ENCODE data around the gene CALM3.

The CALM3 gene

GRCh38 chr19:46637224-46637623 is 36.1 kb downstream of the CALM3 start:
- TF ChIP-seq JUND (IDR thresholded peaks at IDR 0.05; ENCODE audit: low read depth) = no peak
- in situ Hi-C loops (cut with HindIII; ENCODE audit: low pct_unique_long_range_greater_than_20kb, low sequenced_read_pairs) = no loop called here
- DNase-seq (ENCODE audit: low read depth in 1 of 2, low spot score in 1 of 2) = no peak

- DNase-seq (ENCODE audit: low read depth in 1 of 2, low spot score in 1 of 2) = no peak
Measured at GRCh38 chr19:46639358-46640182, 38.4 kb downstream of the CALM3 start.

GRCh38 chr19:46640656-46641055 is 39.5 kb downstream of the CALM3 start:
- no peak for DNase-seq (ENCODE audit: low read depth in 1 of 2, low spot score in 1 of 2)
- in situ Hi-C loops (cut with HindIII; ENCODE audit: low pct_unique_long_range_greater_than_20kb, low sequenced_read_pairs) = no loop called here
- TF ChIP-seq JUND (IDR thresholded peaks at IDR 0.05; ENCODE audit: low read depth) = no peak

More at GRCh38 chr19:46639358-46640182, 38.4 kb downstream of the CALM3 start:
- in situ Hi-C loops (cut with HindIII; ENCODE audit: low pct_unique_long_range_greater_than_20kb, low sequenced_read_pairs) = no loop called here
- no peak for TF ChIP-seq JUND (IDR thresholded peaks at IDR 0.05; ENCODE audit: low read depth)

DNA sequence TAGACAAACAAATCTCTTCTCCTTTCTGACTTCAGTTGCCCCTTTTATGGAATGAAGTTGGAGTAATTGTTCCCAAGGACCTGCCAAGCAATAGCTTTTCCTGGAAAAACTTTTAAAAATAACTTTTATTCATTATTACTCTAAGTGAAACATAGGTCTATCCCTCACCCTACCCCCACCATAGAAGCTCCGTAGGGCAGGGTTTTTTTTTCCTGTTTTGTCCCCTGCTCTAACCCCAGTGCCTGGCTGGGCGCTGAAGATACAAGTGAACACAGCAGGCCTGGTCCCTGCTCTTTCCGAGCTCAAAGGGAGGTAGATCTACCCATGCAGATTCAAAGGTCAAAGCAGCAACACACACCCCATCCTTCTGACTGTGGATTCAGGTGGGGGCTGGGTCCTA is 43.6 kb downstream of the CALM3 start:
- TF ChIP-seq JUND (IDR thresholded peaks at IDR 0.05; ENCODE audit: low read depth) = no peak
- no peak for DNase-seq (ENCODE audit: low read depth in 1 of 2, low spot score in 1 of 2)
- in situ Hi-C loops (cut with HindIII; ENCODE audit: low pct_unique_long_range_greater_than_20kb, low sequenced_read_pairs) = no loop called here

DNA sequence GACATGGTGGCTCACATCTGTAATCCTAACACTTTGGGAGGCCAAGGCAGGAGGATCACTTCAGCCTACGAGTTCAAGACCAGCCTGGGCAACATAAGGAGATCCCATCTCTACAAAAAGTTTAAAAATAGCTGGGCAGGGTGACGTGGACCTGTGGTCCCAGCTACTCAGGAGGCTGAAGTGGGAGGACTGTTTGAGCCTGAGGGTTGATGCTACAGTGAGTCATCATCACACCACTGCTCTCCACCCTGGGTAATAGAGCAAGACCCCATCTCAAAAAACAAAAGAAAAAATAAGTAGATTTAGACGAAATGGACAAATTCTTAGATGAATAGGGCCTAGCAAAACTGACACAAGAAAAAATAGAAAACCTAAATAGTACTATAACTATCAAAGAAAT is 45.3 kb downstream of the CALM3 start:
- DNase-seq (ENCODE audit: low read depth in 1 of 2, low spot score in 1 of 2) = no peak
- in situ Hi-C loops (cut with HindIII; ENCODE audit: low pct_unique_long_range_greater_than_20kb, low sequenced_read_pairs) = no loop called here
- TF ChIP-seq JUND (IDR thresholded peaks at IDR 0.05; ENCODE audit: low read depth) = no peak

DNA sequence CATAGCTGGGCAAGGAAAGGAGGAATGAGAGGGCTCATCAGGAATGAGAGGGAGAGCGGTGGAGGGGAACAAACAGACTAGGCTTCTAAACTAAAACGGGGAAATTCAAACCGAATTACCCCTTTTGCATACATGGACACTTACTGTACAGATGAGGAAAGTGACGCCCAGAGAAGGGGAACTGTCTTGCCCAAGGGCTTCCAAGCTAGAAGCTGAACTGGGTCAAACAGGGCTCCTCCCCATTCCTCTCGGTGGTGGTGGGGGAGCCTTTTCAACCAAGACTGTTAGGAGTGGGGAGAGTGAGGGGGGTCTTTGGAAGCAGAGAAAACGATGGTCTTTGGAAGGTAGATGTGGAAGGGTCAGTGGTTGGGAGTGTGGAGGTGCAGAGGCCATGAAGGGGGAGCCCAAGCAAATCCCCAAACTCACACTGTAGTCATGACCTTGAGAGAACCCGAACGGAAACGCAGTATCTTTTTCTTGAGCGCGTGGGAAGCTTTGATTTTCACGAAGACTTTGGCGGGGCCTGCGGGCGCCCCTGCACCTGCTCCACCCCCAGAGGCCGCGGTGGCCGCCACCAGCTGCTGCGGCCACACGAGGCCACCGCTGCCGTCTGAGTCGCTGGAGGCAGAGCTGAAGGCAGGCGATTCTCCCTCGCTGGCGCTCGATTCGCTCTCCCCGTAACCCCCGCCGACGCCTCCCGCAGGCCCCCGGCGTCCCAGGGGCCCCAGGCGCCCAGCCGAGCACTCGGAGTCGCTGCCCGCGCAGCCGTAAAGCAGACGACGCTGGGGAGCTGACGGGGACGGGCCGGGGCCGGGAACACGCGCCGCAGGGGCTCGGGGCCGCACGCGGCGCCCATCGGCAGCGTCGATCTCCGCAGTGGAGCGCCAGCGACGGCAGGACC is 47.2 kb downstream of the CALM3 start:
- no peak for TF ChIP-seq JUND (IDR thresholded peaks at IDR 0.05; ENCODE audit: low read depth)
- in situ Hi-C loops (cut with HindIII; ENCODE audit: low pct_unique_long_range_greater_than_20kb, low sequenced_read_pairs) = no loop called here
- no peak for DNase-seq (ENCODE audit: low read depth in 1 of 2, low spot score in 1 of 2)

GRCh38 chr19:46648961-46649960 is 48.1 kb downstream of the CALM3 start:
- no peak for DNase-seq (ENCODE audit: low read depth in 1 of 2, low spot score in 1 of 2)
- in situ Hi-C loops (cut with HindIII; ENCODE audit: low pct_unique_long_range_greater_than_20kb, low sequenced_read_pairs) = no loop called here
- no peak for TF ChIP-seq JUND (IDR thresholded peaks at IDR 0.05; ENCODE audit: low read depth)

- no peak for TF ChIP-seq JUND (IDR thresholded peaks at IDR 0.05; ENCODE audit: low read depth)
- DNase-seq (ENCODE audit: low read depth in 1 of 2, low spot score in 1 of 2) = no peak
- in situ Hi-C loops (cut with HindIII; ENCODE audit: low pct_unique_long_range_greater_than_20kb, low sequenced_read_pairs) = no loop called here
Measured at GRCh38 chr19:46650445-46650844, 49.3 kb downstream of the CALM3 start.

GRCh38 chr19:46654621-46655152 is 53.6 kb downstream of the CALM3 start:
- DNase-seq (ENCODE audit: low read depth in 1 of 2, low spot score in 1 of 2) = no peak
- no peak for TF ChIP-seq JUND (IDR thresholded peaks at IDR 0.05; ENCODE audit: low read depth)
- in situ Hi-C loops (cut with HindIII; ENCODE audit: low pct_unique_long_range_greater_than_20kb, low sequenced_read_pairs) = no loop called here

DNA sequence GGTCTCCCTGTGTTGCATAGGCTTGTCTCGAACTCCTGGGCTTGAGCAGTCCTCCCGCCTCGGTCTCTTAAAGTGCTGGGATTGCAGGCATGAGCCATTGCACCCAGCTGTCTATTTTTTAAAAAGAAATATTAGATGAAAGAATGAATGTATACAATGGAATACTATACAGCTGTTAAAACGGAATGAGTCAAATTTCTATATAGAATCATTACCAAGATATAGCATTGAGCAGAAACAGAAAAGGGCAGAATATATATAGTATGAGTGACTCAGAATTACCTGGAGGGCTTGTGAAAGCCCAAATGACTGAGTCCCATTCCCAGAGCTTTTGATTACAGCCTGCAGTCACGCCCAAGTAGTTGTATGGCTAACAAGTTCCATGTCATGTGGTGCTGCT is 55.4 kb downstream of the CALM3 start:
- no peak for TF ChIP-seq JUND (IDR thresholded peaks at IDR 0.05; ENCODE audit: low read depth)
- in situ Hi-C loops (cut with HindIII; ENCODE audit: low pct_unique_long_range_greater_than_20kb, low sequenced_read_pairs) = no loop called here
- DNase-seq (ENCODE audit: low read depth in 1 of 2, low spot score in 1 of 2) = no peak

GRCh38 chr19:46659151-46660007 is 58.2 kb downstream of the CALM3 start:
- DNase-seq (ENCODE audit: low read depth in 1 of 2, low spot score in 1 of 2) = peak in 1 of 2 experiments; percentile 12
- TF ChIP-seq JUND (IDR thresholded peaks at IDR 0.05; ENCODE audit: low read depth) = no peak
- in situ Hi-C loops (cut with HindIII; ENCODE audit: low pct_unique_long_range_greater_than_20kb, low sequenced_read_pairs) = no loop called here
